MM.1S (cell line): ENCODE measurements around the gene CDRT4.

Experiments
- DNase-seq: peaks from one replicate; pipeline ENCODE4 v3.0.0-alpha.2; 2015
- H2AFZ ChIP-seq: fragments of 300-600 bp; sonication (generic); 2 replicates; pipeline ENCODE4 v1.6.0; 2016; ENCODE audit warnings: antibody characterized with exemption, low read length
- H3F3A ChIP-seq: fragments of 300-600 bp; sonication (generic); 2 replicates; pipeline ENCODE4 v1.6.1; 2016; ENCODE audit warnings: mild to moderate bottlenecking, antibody characterized with exemption, low read length, moderate library complexity, mixed read lengths; ENCODE audit not compliant: insufficient read depth
- H3K27ac ChIP-seq: fragments of 300-600 bp; sonication (generic); 2 replicates; pipeline ENCODE4 v1.5.1; 2016; ENCODE audit warnings: mild to moderate bottlenecking, low read length
- H3K27me3 ChIP-seq: fragments of 300-600 bp; sonication (generic); replicated peaks from 2 replicates; pipeline ENCODE4 v1.6.0; 2016; ENCODE audit warnings: low read length; ENCODE audit not compliant: insufficient read depth
- H3K36me3 ChIP-seq: fragments of 300-600 bp; sonication (generic); replicated peaks from 2 replicates; pipeline ENCODE4 v1.6.1; 2016; ENCODE audit warnings: mild to moderate bottlenecking, low read length, mixed read lengths; ENCODE audit not compliant: insufficient read depth
- H3K4me1 ChIP-seq: fragments of 300-600 bp; sonication (generic); 2 replicates; pipeline ENCODE4 v1.6.1; 2016; ENCODE audit warnings: low read length, mixed read lengths
- H3K4me2 ChIP-seq: fragments of 300-600 bp; sonication (generic); 2 replicates; pipeline ENCODE4 v1.6.0; 2016; ENCODE audit warnings: low read depth, low read length
- H3K4me3 ChIP-seq: fragments of 300-600 bp; sonication (generic); 2 replicates; pipeline ENCODE4 v1.5.1; 2016; ENCODE audit warnings: low read length, mixed read lengths
- H3K79me2 ChIP-seq: fragments of 300-600 bp; sonication (generic); 2 replicates; pipeline ENCODE4 v1.6.1; 2016; ENCODE audit warnings: mixed run types, low read length, mixed read lengths
- H3K9ac ChIP-seq: fragments of 300-600 bp; sonication (generic); 2 replicates; pipeline ENCODE4 v1.6.1; 2016; ENCODE audit warnings: low read length, mixed read lengths
- H3K9me2 ChIP-seq: fragments of 300-600 bp; sonication (generic); replicated peaks from 2 replicates; pipeline ENCODE4 v1.6.1; 2016; ENCODE audit warnings: mild to moderate bottlenecking, low read length, mixed read lengths; ENCODE audit not compliant: insufficient read depth
- H3K9me3 ChIP-seq: fragments of 300-600 bp; sonication (generic); replicated peaks from 2 replicates; pipeline ENCODE4 v1.6.1; 2016; ENCODE audit warnings: mild to moderate bottlenecking, low read length, mixed read lengths; ENCODE audit not compliant: insufficient read depth
- H4K20me1 ChIP-seq: fragments of 300-600 bp; sonication (generic); 2 replicates; pipeline ENCODE4 v1.6.1; 2016; ENCODE audit warnings: mild to moderate bottlenecking, low read length, moderate library complexity, mixed read lengths; ENCODE audit not compliant: insufficient read depth
- CTCF ChIP-seq: fragments of 300-600 bp; sonication (generic); IDR thresholded peaks from 2 replicates; pipeline ENCODE4 v1.5.1; 2016; ENCODE audit warnings: antibody characterized with exemption, low read length, mixed read lengths
- EZH2 ChIP-seq: fragments of 300-600 bp; sonication (generic); optimal IDR thresholded peaks from 2 replicates; pipeline ENCODE3; 2017; ENCODE audit warnings: low read depth, mild to moderate bottlenecking, antibody characterized with exemption, low read length, mixed read lengths
- EZH2phosphoT487 ChIP-seq: fragments of 300-600 bp; sonication (generic); IDR thresholded peaks from 2 replicates; pipeline ENCODE4 v1.6.1; 2018; ENCODE audit warnings: antibody characterized with exemption, low read length

Gene CDRT4

DNA sequence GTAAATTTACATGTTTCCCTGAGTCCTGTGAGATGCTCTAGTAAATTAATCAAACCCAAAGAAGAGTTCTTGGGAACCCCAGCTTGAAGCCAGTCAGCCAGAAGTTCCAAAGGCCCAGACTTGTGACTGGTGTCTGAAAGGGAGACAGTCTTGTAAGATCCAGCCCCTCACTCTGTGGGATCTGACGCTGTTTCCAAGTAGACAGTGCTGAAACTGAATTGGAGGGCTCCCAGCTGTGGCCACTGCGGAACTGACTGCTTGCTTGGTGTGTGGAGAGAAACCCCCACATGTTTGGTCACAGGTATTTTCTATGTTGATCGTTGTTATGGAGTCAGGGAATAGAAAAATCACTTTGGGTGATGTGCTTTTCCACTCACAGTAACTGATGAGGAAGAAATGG lies 5.5 kb upstream of the CDRT4 start:
- Histone ChIP-seq H3K36me3 (no peaks in the 10 kb centered on the region), H3K27ac (no peak overlapping the region), H3K9me3 (no peaks in the 10 kb centered on the region), H3K4me3 (no peak overlapping the region), H3K9me2 (no peaks in the 10 kb centered on the region), H3K79me2 (no peaks in the 10 kb centered on the region), H2AFZ (no peak overlapping the region), H3K27me3 (no peaks in the 10 kb centered on the region), H3F3A (no peaks in the 10 kb centered on the region), H3K4me2 (no peak overlapping the region), H3K9ac (no peak overlapping the region), H3K4me1 (no peaks in the 10 kb centered on the region), H4K20me1 (no peaks in the 10 kb centered on the region)
- DNase-seq, result no peak
- TF ChIP-seq EZH2, result no peak
- TF ChIP-seq CTCF, result no peak
- TF ChIP-seq EZH2phosphoT487, result no peak

DNA sequence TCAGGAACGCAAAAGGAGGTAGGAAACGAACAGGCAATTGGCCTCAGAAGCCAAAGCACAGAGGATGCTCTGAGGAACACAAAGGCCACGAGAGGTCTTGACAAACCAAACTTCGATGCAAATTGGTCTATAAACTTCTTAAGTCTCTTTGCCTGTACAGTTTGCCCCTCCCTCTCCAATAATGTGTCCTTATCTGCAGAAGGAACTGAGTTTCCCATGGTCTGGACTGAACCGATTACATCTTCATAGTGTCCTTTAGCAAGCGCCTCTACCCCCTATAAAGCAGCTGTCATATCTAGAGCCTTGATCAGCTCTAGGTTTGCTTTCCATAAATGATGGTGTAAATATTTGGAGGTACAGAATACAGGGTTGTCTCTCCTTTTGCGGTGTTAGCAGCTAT lies 3.1 kb upstream of the CDRT4 start:
- H3K27ac ChIP-seq, result no peak overlapping the region
- H4K20me1 ChIP-seq, result no peaks in the 10 kb centered on the region
- H3K4me2 ChIP-seq, result no peak overlapping the region
- H3K9ac ChIP-seq, result no peak overlapping the region
- no peak for TF ChIP-seq CTCF
- H3K4me1 ChIP-seq, result no peaks in the 10 kb centered on the region
- H3K27me3 ChIP-seq, result no peaks in the 10 kb centered on the region
- H3F3A ChIP-seq, result no peaks in the 10 kb centered on the region
- no peaks in the 10 kb centered on the region for H3K9me3 ChIP-seq
- no peak overlapping the region for H2AFZ ChIP-seq
- H3K9me2 ChIP-seq, result no peaks in the 10 kb centered on the region
- H3K79me2 ChIP-seq, result no peaks in the 10 kb centered on the region
- H3K4me3 ChIP-seq, result no peak overlapping the region
- H3K36me3 ChIP-seq, result no peaks in the 10 kb centered on the region
- no peak for DNase-seq

DNA sequence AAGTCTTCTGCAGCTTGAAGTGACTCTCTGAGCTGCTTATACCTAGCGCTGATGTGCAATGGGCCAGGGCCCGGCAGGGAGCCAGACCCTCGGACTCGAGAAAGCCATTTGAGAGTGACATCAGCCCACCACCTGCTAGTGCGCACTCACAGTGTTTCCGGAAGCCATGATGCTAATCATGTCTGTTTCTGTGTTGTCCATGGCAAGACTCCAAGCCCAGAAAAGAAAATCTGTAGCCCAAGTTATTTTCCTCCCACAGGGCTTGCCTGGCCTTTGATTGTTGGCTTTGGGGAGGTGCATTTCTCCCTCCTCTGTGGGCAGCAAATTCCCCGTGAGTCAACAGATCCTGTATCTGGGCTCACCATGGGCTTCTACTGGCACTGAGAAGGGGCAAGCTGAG lies 1.8 kb upstream of the CDRT4 start:
- H3K36me3 ChIP-seq, result no peaks in the 10 kb centered on the region
- H3K4me1 ChIP-seq, result no peaks in the 10 kb centered on the region
- H3K27ac ChIP-seq, result no peak overlapping the region
- no peaks in the 10 kb centered on the region for H3K9me2 ChIP-seq
- no peak overlapping the region for H2AFZ ChIP-seq
- no peaks in the 10 kb centered on the region for H3F3A ChIP-seq
- no peaks in the 10 kb centered on the region for H3K79me2 ChIP-seq
- no peaks in the 10 kb centered on the region for H3K27me3 ChIP-seq
- no peak for TF ChIP-seq CTCF
- TF ChIP-seq EZH2, result no peak
- TF ChIP-seq EZH2phosphoT487, result no peak
- H3K9me3 ChIP-seq, result no peaks in the 10 kb centered on the region
- no peak overlapping the region for H3K4me3 ChIP-seq
- no peaks in the 10 kb centered on the region for H4K20me1 ChIP-seq
- DNase-seq, result no peak
- H3K9ac ChIP-seq, result no peak overlapping the region
- no peak overlapping the region for H3K4me2 ChIP-seq

GRCh38 chr17:15468126-15468525 lies 705 bp upstream of the CDRT4 start:
- no peaks in the 10 kb centered on the region for H4K20me1 ChIP-seq
- TF ChIP-seq EZH2 (no peak), CTCF (no peak), EZH2phosphoT487 (no peak)
- no peaks in the 10 kb centered on the region for H3K36me3 ChIP-seq

More at GRCh38 chr17:15468126-15468525, 705 bp upstream of the CDRT4 start:
- no peaks in the 10 kb centered on the region for H3K79me2 ChIP-seq
- no peaks in the 10 kb centered on the region for H3K4me1 ChIP-seq
- H3K27me3 ChIP-seq, result no peaks in the 10 kb centered on the region
- H3K9ac ChIP-seq, result no peak overlapping the region
- H3K9me2 ChIP-seq, result no peaks in the 10 kb centered on the region
- no peak overlapping the region for H3K4me3 ChIP-seq
- no peak overlapping the region for H2AFZ ChIP-seq
- H3K4me2 ChIP-seq, result no peak overlapping the region
- no peaks in the 10 kb centered on the region for H3F3A ChIP-seq
- no peaks in the 10 kb centered on the region for H3K9me3 ChIP-seq
- no peak overlapping the region for H3K27ac ChIP-seq
- DNase-seq, result no peak
